HUES64 (cell line): ENCODE data around the gene TMPRSS9.
"Not testable (repeated sequence)": the region's sequence is repeated elsewhere in the genome, so short reads cannot be mapped to it uniquely, and the experiment has no call there.

Experiments
- H3K27ac ChIP-seq: 2 replicates; pipeline ENCODE4 v1.7.0; 2013; ENCODE audit warnings: low read depth, low read length, inconsistent platforms
- H3K27me3 ChIP-seq: 2 replicates; pipeline ENCODE4 v1.6.1; 2013; ENCODE audit warnings: mild to moderate bottlenecking, low read length; ENCODE audit not compliant: insufficient read depth
- H3K36me3 ChIP-seq: 2 replicates; pipeline ENCODE4 v1.6.1; 2013; ENCODE audit warnings: mild to moderate bottlenecking, low read length; ENCODE audit not compliant: insufficient read depth
- H3K4me1 ChIP-seq: 2 replicates; pipeline ENCODE4 v1.6.1; 2013; ENCODE audit warnings: mild to moderate bottlenecking, low read length, moderate library complexity; ENCODE audit not compliant: insufficient read depth
- H3K4me3 ChIP-seq: 2 replicates; pipeline ENCODE4 v1.5.1; 2013; ENCODE audit warnings: mild to moderate bottlenecking, low read length, moderate library complexity
- H3K9ac ChIP-seq: 2 replicates; pipeline ENCODE4 v1.6.1; 2013; ENCODE audit warnings: mild to moderate bottlenecking, low read depth, low read length
- H3K9me3 ChIP-seq: 2 replicates; pipeline ENCODE4 v1.6.1; 2013; ENCODE audit warnings: low read depth, low read length; ENCODE audit not compliant: insufficient read depth
- WGBS: fragments of 150-250, 120-280 bp; methylation state at CpG from one replicate; pipeline ENCODE4 v1.1.7; 2013; ENCODE audit warnings: missing lambda C conversion rate; 5-methylcytosine and 5-hydroxymethylcytosine counted together

The TMPRSS9 gene

DNA sequence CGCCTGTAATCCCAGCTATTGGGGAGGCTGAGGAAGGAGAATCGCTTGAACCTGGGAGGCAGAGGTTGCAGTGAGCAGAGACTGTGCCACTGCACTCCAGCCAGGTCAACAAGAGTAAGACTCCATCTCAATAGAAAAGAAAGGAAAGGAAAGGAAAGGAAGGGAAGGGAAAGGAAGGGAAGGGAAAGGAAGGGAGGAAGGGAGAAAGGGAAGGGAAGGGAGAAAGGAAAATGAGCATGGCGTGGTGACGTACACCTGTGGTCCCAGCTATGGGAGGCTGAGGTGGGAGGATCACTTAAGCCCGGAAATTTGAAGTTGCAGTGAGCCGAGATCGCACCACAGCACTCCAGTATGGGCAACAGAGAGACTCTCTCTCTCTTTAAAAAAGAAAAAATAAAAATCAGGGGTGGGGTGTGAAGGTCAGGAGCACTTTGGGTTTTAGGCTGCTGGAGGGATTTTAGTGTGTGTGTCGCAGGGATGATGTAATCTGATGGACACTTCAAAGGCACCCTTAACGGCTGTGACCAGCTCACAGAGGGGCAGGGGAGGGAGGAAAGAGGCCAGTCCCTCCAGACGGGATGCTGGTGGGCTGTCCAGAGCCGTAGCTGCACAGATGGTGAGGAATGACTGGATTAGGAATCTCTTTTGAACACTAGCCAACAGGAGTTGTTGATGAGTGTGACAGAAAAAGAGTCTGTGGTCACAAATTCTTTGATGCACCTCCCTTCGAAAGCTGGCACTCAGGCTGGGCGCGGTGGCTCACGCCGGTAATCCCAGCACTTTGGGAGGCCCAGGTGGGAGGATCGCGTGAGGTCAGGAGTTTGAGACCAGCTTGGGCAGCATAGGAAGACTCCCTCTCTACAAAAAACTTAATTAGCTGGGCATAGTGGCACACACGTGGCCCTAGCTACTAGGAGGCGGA lies 27.6 kb downstream of the TMPRSS9 start:
- no peaks in the 10 kb centered on the region for H3K36me3 ChIP-seq
- H3K4me3 ChIP-seq, result no peak overlapping the region
- H3K27me3 ChIP-seq, result no peaks in the 10 kb centered on the region
- no peaks in the 10 kb centered on the region for H3K4me1 ChIP-seq
- no peaks in the 10 kb centered on the region for H3K9me3 ChIP-seq
- H3K9ac ChIP-seq, result no peak overlapping the region
- 81% methylated on average over 20 of the region's 20 CpGs for WGBS
- H3K27ac ChIP-seq, result no peak overlapping the region

- WGBS, result 79% methylated on average over 21 of the region's 21 CpGs
- Histone ChIP-seq H3K4me1 (no peaks in the 10 kb centered on the region), H3K36me3 (no peaks in the 10 kb centered on the region), H3K4me3 (no peak overlapping the region), H3K9ac (no peak overlapping the region), H3K27me3 (no peaks in the 10 kb centered on the region), H3K9me3 (no peaks in the 10 kb centered on the region), H3K27ac (no peak overlapping the region)
Measured at GRCh38 chr19:2389594-2389993, 29.5 kb downstream of the TMPRSS9 start.

DNA sequence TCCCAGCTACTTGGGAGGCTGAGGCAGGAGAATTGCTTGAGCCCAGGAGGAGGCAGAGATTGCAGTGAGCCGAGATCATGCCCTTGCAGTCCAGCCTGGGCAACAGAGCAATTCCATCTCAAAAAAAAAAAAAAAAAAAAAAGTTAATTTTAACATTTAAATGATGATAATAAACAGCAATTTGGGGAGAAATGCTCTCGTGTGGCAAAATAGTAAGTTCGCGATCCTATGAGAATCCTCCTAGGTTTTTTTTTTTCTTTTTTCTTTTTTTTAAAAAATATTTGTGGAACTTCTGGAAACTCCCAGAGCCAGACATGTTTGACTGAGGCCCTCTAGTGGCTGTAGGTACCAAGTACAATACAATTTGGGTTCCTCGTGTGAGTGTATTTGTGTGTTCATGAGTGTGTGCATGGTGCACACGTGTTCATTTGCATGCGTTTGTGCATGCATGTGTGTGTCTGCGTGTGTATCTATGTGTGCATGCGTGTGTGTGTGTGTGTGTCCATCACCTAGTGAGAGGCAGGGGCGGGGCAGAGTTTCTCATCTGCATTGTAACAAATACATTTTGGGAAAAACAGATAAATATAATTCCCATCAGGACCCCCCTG lies 31.2 kb downstream of the TMPRSS9 start:
- Histone ChIP-seq H3K9ac (no peak overlapping the region), H3K36me3 (no peaks in the 10 kb centered on the region), H3K9me3 (no peaks in the 10 kb centered on the region), H3K27me3 (no peaks in the 10 kb centered on the region), H3K4me3 (no peak overlapping the region), H3K4me1 (no peaks in the 10 kb centered on the region), H3K27ac (no peak overlapping the region)
- 6% methylated on average over 4 of the region's 10 CpGs for WGBS

DNA sequence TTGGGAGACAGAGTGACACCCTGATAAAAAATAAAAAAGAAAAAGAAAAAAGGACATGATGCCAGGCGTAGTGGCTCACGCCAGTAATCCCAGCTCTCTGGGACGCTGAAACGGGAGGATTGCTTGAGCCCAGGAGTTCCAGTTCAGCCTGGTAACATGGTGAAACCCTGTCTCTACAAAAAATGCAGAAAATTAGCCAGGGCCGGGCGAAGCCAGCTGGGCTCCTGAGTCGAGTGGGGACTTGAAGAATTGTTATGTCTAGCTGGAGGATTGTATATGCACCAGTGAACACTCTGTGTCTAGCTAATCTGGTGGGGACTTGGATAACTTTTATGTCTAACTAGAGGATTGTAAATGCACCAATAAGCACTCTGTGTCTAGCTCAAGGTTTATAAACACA lies 32.3 kb downstream of the TMPRSS9 start:
- H3K4me1 ChIP-seq, result no peaks in the 10 kb centered on the region
- no peaks in the 10 kb centered on the region for H3K9me3 ChIP-seq
- H3K27me3 ChIP-seq, result no peaks in the 10 kb centered on the region
- H3K4me3 ChIP-seq, result no peak overlapping the region
- no peak overlapping the region for H3K9ac ChIP-seq
- H3K27ac ChIP-seq, result no peak overlapping the region
- WGBS, result 77% methylated on average over 7 of the region's 7 CpGs
- H3K36me3 ChIP-seq, result no peaks in the 10 kb centered on the region

- H3K4me3 ChIP-seq, H3K9ac ChIP-seq, H3K4me1 ChIP-seq, H3K27ac ChIP-seq, H3K27me3 ChIP-seq, H3K9me3 ChIP-seq, H3K36me3 ChIP-seq: not testable (repeated sequence)
- WGBS, result 81% methylated on average over 8 of the region's 8 CpGs
Measured at GRCh38 chr19:2392899-2393298, 32.8 kb downstream of the TMPRSS9 start.

DNA sequence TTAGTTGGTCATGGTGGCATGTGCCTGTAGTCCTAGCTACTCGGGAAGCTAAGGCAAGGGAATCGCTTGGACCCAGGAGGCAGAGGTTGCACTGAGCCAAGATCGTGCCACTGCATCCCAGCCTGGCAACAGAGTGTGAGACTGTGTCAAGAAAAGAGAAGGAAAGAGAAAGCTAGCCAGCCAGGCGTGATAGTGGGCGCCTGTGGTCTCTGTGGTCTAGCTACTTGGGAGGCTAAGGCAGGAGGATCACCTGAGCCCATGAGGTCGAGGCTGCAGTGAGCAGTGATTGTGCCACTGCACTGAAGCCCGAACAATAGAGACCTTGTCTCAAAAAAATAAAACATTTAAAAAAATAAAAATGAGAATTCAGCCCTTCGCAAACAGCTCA lies 34.0 kb downstream of the TMPRSS9 start:
- no peak overlapping the region for H3K27ac ChIP-seq
- no peak overlapping the region for H3K9ac ChIP-seq

GRCh38 chr19:2394442-2395292 lies 34.6 kb downstream of the TMPRSS9 start:
- Histone ChIP-seq H3K9ac (no peak overlapping the region), H3K4me3 (no peak overlapping the region)
- 91% methylated on average over 25 of the region's 27 CpGs for WGBS

More for the DNA sequence above, 34.0 kb downstream of the TMPRSS9 start:
- Histone ChIP-seq H3K9me3 (no peaks in the 10 kb centered on the region), H3K4me3 (no peak overlapping the region), H3K36me3 (no peaks in the 10 kb centered on the region), H3K27me3 (no peaks in the 10 kb centered on the region), H3K4me1 (no peaks in the 10 kb centered on the region)
- WGBS, result 93% methylated on average over 7 of the region's 8 CpGs

DNA sequence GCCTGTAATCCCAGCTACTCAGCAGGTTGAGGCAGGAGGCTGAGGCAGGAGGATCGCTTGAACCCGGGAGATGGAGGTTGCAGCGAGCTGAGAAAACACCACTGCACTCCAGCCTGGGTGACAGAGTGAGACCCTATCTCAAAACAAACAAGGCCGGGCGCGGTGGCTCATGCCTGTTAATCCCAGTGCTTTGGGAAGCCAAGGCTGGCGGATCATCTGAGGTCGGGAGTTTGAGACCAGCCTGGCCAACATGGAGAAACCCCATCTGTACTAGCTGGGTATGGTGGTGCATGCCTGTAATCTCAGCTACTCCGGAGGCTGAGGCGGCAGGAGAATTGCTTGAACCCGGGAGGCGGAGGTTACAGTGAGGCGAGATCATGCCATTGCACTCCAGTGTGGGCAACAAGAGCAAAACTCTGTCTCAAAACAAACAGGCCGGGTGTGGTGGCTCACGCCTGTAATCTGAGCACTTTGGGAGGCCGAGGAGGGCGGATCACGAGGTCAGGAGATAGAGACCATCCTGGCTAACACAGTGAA lies 35.3 kb downstream of the TMPRSS9 start:
- H3K27ac ChIP-seq, H3K4me1 ChIP-seq, H3K27me3 ChIP-seq, H3K4me3 ChIP-seq, H3K9ac ChIP-seq, H3K36me3 ChIP-seq, H3K9me3 ChIP-seq: not testable (repeated sequence)
- 93% methylated on average over 18 of the region's 18 CpGs for WGBS

More at GRCh38 chr19:2394442-2395292, 34.6 kb downstream of the TMPRSS9 start:
- Histone ChIP-seq H3K27me3 (no peaks in the 10 kb centered on the region), H3K4me1 (no peaks in the 10 kb centered on the region), H3K27ac (no peak overlapping the region), H3K9me3 (no peaks in the 10 kb centered on the region), H3K36me3 (no peaks in the 10 kb centered on the region)

DNA sequence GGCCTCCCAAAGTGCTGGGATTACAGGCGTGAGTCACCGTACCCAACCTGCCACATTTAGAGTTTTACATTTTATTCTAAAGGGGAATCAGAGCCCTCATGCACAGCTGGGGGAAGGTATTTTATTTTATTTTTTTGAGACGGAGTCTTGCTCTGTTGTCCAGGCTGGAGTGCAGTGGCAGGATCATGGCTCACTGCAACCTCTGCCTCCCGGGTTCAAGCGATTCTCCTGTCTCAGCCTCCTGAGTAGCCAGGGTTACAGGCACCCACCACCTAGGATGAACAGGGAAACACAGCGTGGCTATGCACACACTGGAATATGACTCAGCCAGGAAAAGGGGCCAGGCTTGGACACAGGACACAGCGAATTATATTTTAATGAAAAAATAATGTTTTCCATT lies 37.1 kb downstream of the TMPRSS9 start:
- WGBS, result 95% methylated on average over 7 of the region's 7 CpGs
- H3K36me3 ChIP-seq, H3K27ac ChIP-seq, H3K9me3 ChIP-seq, H3K9ac ChIP-seq, H3K4me1 ChIP-seq, H3K27me3 ChIP-seq, H3K4me3 ChIP-seq: not testable (repeated sequence)

GRCh38 chr19:2398735-2399305 lies 38.8 kb downstream of the TMPRSS9 start:
- no peaks in the 10 kb centered on the region for H3K36me3 ChIP-seq
- H3K4me1 ChIP-seq, result no peaks in the 10 kb centered on the region
- H3K9ac ChIP-seq, result no peak overlapping the region
- no peaks in the 10 kb centered on the region for H3K9me3 ChIP-seq
- H3K4me3 ChIP-seq, result no peak overlapping the region
- H3K27ac ChIP-seq, result no peak overlapping the region
- H3K27me3 ChIP-seq, result no peaks in the 10 kb centered on the region
- 86% methylated on average over 14 of the region's 14 CpGs for WGBS
